PFSK-1 (cell line): ENCODE results near the gene TPPP.

Experiments used
- REST ChIP-seq, 2 experiments: IDR thresholded peaks; 2 replicates each; pipeline versions ENCODE4 v1.6.1 to v1.8.0; 2011 to 2012; ENCODE audit warnings: low read depth in 2 of 2, low read length in 2 of 2, control low read depth in 1 of 2, inconsistent platforms in 1 of 2, mild to moderate bottlenecking in 1 of 2, moderate library complexity in 1 of 2; ENCODE audit not compliant: insufficient read depth in 1 of 2
- TAF1 ChIP-seq: IDR thresholded peaks from 2 replicates; pipeline ENCODE4 v1.6.1; 2012; ENCODE audit warnings: low read length, control low read depth, borderline replicate concordance; ENCODE audit not compliant: insufficient read depth

DNA sequence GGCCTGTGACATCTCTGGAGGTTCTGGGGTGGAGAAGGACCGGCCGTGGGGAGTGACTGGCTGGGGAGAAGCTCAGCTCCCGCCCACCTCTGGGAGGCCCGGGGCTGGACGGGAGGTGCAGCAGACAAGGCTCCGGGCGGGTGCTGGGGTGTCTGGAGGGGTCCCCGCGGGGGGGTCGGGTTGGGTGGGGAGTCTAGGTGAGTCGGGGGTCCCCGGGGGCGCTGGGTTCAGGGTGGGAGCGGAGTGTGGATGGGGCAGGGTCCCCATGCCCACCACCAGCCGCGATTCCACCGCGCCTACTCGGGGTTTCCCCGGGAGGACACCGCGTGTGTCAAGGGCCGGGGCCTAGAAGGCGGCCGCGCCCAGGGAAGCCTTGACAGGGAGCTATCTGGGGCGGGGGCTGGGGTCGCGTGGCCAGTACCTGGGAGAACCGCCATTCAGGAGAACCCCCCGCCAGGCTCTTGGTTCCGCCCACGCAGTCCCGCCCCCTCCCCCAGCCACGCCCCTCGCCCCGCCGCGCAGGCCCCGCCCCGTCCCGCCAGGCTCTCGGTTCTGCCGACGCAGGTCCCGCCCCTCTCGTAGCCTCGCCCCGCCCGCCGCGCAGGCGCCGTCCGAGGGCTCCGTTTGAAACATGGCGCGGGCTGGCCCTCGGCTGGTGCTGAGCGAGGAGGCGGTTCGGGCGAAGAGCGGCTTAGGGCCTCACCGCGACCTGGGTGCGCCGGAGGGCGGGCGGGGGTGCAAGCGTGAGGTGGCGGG lies 81.2 kb downstream of the TPPP start, which contains the start of gene CEP72:
- TF ChIP-seq REST (IDR thresholded peaks at IDR 0.05; ENCODE audit: insufficient read depth in 1 of 2, low read depth in 2 of 2, low read length in 2 of 2) = no peak
- TF ChIP-seq TAF1 = peak; percentile 74; the same call in 1 of the 2 replicates
